Eye (tissue), 1 donor: ENCODE measurements around the gene PPP2R2D.
A peak's percentile ranks its signal among the peaks of the same experiment; 100 is the strongest.

Experiments used
- DNase-seq: peaks from one replicate; pipeline ENCODE4 v3.0.0-alpha.2; 2015

PPP2R2D gene

GRCh38 chr10:131890276-131891195 lies 10.3 kb upstream of the PPP2R2D start:
- DNase-seq, result no peak

GRCh38 chr10:131891196-131891928 lies 9.4 kb upstream of the PPP2R2D start:
- DNase-seq, result peak; percentile 35

GRCh38 chr10:131891929-131892805 lies 8.6 kb upstream of the PPP2R2D start:
- DNase-seq, result no peak

DNA sequence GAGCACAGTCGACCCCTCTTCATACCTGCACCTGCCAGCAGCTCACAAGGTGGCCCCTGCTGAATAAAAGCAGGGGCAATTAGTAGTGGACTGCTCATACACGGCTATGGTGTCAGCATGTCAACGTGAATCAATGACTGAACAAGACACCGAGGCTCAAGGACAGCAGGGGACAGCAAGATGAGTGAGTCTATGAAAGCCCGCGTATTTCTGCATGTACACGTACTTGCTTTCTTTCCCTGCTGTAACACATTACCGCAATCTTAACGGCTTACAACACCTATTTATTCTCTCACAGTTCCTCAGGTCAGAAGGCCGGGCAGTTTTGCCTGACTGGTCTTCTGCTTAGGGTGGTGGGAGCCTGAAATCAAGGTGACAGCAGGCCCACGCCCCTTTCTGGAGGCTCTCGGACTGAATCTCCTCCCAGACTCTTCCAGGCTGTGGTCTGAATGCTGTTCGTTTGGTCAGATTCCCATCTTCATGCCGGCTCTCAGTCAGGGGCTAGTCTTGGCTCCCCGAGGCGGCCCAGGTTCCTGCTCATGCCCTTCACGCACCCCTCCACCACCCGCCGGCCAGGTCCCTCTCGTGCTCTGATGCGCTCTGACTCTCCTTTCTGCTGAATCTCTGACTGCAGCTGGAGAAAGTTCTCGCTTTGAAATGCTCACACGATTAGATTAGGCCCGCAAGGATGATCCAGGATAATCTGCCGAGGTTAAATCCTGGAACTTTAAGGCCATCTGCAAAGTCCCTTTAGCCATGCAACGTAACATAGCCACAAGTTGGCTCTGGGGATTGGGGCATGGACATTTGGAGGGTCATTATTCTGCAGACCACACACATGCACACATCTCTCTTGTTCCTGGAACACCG lies 7.8 kb upstream of the PPP2R2D start:
- peak; percentile 60 for DNase-seq

- DNase-seq, result no peak
Observed at GRCh38 chr10:131895116-131895515, 5.7 kb upstream of the PPP2R2D start.

GRCh38 chr10:131896403-131896802 lies 4.4 kb upstream of the PPP2R2D start:
- DNase-seq, result no peak

DNA sequence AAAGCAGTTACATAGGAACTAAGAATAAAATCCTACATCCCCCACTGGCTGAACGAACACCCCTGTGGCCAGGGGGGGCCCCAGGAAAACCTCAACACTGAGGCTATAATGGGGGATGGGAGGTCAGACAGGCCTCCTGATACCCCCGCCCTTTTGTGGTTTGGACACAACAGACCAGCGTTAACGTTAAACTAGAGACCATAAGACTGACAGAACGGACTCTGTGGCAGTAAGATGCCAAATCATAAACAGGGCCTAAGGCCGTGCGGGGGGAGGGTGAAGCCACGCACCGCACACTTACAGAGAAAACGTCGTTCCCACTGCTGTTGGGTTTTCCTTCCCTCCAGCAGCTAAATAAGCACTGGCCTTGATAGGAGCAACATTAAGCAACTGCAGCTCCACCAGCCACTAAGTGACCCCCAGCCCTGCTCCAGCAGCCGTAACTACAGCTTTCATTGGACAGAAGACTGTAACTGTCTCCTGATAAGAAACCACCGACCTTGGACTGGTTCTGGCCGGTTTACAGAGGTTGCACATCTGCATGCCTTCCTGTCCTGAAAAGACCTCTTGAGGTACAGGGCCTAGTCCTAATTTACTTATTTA lies 3.4 kb upstream of the PPP2R2D start:
- DNase-seq, result no peak

DNA sequence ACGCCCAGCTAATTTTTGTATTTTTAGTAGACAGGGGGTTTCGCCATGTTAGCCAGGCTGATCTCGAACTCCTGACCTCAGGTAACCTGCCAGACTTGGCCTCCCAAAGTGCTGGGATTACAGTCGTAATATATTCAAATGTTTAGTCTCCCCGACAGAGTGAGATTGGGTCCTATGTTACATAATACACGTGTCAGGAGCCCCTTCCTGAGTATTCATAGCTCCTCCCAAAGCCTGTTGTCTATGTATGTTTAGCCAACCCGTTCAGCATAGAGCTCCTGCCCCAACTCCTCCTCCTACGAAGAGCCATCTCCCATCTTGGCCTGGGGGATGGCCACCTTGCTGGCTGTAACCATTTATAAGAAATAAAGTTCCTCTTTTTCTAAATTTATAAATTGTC lies 2.7 kb upstream of the PPP2R2D start:
- DNase-seq, result no peak

DNA sequence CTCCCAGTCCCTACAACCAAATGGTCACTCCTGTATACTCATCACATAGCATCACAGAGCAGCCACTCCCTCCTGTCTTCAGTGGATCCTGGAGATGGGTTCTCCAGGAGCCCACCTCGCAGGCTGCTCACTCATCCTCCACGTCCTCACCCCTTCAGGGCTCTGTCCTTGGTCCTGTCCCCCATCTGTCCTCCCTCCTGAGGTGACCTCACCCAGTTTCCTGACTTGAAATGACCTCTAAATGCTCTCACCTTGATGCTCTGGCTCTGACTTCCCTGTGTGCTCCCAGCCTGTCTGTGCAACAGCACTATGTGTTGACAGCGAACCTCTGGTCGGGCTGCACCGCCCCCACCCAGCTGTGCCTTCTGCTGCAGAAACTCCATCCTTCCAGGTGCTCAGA lies 2.1 kb upstream of the PPP2R2D start:
- no peak for DNase-seq

DNA sequence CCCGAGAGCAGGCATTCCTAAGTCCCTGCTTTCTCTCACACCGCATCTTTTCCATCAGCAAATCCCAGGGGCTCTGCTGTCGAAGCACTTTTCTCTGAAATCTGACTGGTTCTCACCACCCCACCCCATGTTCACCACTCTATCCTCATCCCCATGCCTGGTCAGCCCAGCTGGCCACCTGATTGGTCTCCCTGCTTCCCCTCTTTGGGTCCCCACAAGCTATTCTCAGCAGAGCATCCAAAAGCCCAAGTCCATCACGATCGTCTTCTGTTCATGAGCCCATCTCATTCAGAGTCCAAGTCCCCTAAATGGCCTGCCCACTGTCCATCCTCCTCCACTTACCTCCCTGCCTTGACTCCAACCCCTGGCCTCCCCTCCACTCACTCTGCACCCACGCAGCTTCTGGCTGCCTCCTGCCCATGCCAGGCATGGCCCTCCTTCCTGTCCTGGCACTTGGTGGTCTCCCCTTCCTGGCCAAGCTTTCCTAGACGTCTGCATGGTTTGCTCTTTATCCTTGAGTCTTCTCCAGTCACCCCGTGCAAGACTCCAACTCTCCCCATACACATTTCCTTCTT lies 1.6 kb upstream of the PPP2R2D start:
- no peak for DNase-seq

DNA sequence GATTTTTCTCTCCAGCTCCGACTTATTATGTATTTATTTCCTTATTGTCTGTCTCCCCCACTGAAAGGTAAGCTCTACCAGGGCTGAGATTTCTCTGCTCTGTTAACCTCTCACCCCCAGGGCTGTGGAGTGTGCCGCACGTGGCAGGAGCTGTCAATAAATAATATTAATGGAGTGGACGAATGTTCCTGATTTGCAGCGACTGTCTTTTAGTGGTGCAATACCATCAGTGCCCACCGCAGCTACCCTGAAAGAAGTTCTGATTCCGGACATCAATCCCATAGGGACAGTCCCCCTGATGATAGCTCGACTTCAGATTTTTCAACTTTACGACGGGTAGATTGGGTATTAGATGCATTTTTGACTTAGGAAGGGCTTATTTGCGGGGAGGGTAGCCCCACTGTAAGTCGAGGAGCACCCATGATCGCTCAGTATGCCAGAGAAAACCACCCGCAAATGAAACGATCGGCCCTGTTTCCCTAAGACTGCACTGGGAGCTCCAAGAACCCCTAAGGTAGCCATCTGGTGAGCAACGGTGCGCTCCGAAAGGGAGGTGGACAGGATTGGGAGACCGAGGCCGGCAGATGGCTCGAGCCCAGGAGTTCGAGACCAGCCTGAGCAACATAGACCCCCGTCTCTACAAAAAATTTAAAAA lies 986 bp upstream of the PPP2R2D start:
- DNase-seq, result no peak

DNA sequence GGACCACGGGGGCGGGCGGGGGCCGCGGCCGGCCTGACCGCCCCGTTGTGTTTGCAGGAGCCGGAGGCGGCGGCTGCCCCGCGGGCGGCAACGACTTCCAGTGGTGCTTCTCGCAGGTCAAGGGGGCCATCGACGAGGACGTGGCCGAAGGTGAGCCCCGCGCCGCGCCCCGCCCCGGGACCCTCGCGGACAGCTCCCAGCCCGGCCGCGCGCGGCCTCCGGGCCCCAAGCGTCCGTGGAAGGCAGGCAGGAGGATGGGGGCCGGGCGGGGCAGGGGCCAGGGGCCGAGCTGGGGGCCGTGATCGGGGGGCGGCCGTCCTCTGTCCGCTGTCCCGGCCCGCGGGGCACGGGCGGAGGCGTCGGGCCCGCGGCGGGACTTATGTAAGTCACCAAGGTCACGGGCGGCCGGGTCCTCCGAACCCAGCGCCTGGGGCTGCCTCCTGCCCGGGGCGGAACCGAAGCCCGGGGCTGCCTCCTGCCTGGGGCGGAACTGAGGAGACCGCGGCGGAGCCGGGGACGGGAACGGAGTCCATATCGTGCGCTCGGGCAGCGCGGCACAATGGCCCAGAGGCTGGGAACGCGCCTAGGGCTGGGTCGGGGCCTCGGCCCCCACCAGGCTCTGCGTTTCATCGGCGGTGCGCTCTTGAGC lies 497 bp downstream of the PPP2R2D start:
- peak; percentile 73 for DNase-seq

DNA sequence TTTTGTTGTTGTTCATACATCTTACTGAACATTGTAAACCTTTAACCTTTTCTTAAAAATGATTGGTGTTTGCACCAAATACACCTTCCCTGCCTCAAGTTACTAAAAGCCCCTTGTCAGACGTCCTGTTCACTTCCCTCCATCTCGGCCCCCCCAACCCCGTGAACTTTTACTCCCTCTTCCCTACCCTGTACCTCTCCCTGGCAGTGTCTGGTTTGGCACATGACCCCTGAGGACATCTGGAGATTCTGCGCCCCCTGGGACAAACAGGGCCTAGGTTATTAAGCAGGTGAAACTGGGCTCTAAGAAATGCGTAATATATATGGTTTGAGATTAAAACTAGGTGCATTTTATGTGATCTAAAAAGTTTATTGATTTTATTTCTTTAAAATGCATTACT lies 1.4 kb downstream of the PPP2R2D start:
- DNase-seq, result no peak

- no peak for DNase-seq
Observed at GRCh38 chr10:131902691-131903090, 1.9 kb downstream of the PPP2R2D start.

DNA sequence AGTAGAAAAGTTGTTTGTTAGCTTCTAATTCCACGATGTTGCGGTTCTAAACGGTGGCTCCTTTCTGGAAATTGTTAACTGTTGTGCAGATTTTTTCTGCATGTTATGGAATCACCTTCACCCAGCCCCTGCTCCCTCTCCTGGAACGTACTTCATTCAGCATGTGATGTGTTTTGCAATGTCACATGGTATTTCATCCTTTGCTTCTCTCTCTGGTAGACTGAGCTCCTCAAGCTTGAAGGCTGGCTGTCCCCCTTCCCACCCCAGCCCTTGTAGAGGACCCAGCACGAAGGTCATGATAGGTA lies 4.4 kb downstream of the PPP2R2D start:
- no peak for DNase-seq

GRCh38 chr10:131905603-131906268 lies 4.9 kb downstream of the PPP2R2D start:
- DNase-seq, result no peak

GRCh38 chr10:131906269-131906639 lies 5.4 kb downstream of the PPP2R2D start:
- DNase-seq, result no peak

GRCh38 chr10:131907679-131908078 lies 6.9 kb downstream of the PPP2R2D start:
- no peak for DNase-seq

DNA sequence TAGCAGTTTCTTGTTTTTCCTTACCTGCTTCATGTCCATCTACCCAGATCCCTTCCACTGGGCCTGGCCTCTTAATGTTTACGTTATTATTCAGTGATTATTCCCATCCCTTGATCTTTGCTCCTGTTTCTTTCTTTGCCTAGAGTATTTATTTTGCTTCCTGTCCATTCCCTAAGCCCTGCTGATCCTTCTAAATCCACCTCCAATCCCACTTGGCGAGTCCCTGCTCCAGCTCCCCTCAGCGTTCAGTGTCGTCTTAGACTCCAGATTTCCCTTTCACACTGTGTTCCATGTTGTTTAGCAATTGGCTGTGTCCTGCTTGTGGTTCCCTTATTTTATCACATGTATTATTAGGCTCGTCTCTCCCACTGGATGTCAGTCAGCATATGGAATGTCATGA lies 7.3 kb downstream of the PPP2R2D start:
- no peak for DNase-seq
